ENCODE data around the gene ADAP1.

ADAP1 gene

GRCh38 chr7:978049-978346 is 23.5 kb upstream of the ADAP1 start:
- no peak for TF ChIP-seq CTCF (IDR thresholded peaks at IDR 0.05)

- TF ChIP-seq CTCF (IDR thresholded peaks at IDR 0.05), result no peak
Measured at GRCh38 chr7:977326-978048, 23.0 kb upstream of the ADAP1 start.

GRCh38 chr7:976901-977325 is 22.4 kb upstream of the ADAP1 start:
- no peak for TF ChIP-seq CTCF (IDR thresholded peaks at IDR 0.05)

- no peak for TF ChIP-seq CTCF (IDR thresholded peaks at IDR 0.05)
Measured at GRCh38 chr7:975702-976473, 21.4 kb upstream of the ADAP1 start.

- TF ChIP-seq CTCF (IDR thresholded peaks at IDR 0.05), result no peak
Measured at GRCh38 chr7:974820-975681, 20.6 kb upstream of the ADAP1 start, which contains the start of gene COX19. Gene COX19 (minus strand): TSS chr7:975549. CDS start chr7:975509, 40 bp downstream.

GRCh38 chr7:974172-974571 is 19.7 kb upstream of the ADAP1 start:
- no peak for TF ChIP-seq CTCF (IDR thresholded peaks at IDR 0.05)

- no peak for TF ChIP-seq CTCF (IDR thresholded peaks at IDR 0.05)
Measured at GRCh38 chr7:973312-973711, 18.8 kb upstream of the ADAP1 start.

Measured in LNCAP (cell line).